ENCODE results near the gene PPP1R3G. TPM values are rescaled to one million over a fixed set of nuclear protein-coding genes. Genes with fewer than 3 reads are reported as not detected.

The PPP1R3G gene
- total and polyA plus RNA-seq, 2 of the 13 experiments (the other 11 are each of a cell fraction or from before 2014, with no cell fraction given): 1.2 to 1.3 TPM

GRCh38 chr6:5119090-5119951 lies 34.2 kb downstream of the PPP1R3G start (continued):
- no peak for TF ChIP-seq RFX5 (IDR thresholded peaks at IDR 0.05; ENCODE audit: low read depth, low read length)
- TF ChIP-seq BRD4 (CRISPR knock-in tag; IDR thresholded peaks at IDR 0.05): no peak
- TF ChIP-seq, protein P1, sequence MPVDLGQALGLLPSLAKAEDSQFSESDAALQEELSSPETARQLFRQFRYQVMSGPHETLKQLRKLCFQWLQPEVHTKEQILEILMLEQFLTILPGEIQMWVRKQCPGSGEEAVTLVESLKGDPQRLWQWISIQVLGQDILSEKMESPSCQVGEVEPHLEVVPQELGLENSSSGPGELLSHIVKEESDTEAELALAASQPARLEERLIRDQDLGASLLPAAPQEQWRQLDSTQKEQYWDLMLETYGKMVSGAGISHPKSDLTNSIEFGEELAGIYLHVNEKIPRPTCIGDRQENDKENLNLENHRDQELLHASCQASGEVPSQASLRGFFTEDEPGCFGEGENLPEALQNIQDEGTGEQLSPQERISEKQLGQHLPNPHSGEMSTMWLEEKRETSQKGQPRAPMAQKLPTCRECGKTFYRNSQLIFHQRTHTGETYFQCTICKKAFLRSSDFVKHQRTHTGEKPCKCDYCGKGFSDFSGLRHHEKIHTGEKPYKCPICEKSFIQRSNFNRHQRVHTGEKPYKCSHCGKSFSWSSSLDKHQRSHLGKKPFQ (CRISPR knock-in tag; IDR thresholded peaks at IDR 0.05; ENCODE audit: insufficient replicate concordance): no peak
- TF ChIP-seq SIX1 (CRISPR knock-in tag; IDR thresholded peaks at IDR 0.05; ENCODE audit: borderline replicate concordance): no peak
- no peak for TF ChIP-seq ZIK1 (CRISPR knock-in tag; IDR thresholded peaks at IDR 0.05; ENCODE audit: borderline replicate concordance, low read depth)
- TF ChIP-seq, protein P2, sequence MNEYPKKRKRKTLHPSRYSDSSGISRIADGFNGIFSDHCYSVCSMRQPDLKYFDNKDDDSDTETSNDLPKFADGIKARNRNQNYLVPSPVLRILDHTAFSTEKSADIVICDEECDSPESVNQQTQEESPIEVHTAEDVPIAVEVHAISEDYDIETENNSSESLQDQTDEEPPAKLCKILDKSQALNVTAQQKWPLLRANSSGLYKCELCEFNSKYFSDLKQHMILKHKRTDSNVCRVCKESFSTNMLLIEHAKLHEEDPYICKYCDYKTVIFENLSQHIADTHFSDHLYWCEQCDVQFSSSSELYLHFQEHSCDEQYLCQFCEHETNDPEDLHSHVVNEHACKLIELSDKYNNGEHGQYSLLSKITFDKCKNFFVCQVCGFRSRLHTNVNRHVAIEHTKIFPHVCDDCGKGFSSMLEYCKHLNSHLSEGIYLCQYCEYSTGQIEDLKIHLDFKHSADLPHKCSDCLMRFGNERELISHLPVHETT (CRISPR knock-in tag; conservative IDR thresholded peaks at IDR 0.05): no peak
- TF ChIP-seq FOXC1 (CRISPR knock-in tag; IDR thresholded peaks at IDR 0.05; ENCODE audit: borderline replicate concordance): peak; percentile 59; the same call in 1 of the 2 replicates
- TF ChIP-seq ZNF678 (CRISPR knock-in tag; IDR thresholded peaks at IDR 0.05): no peak
- TF ChIP-seq ZNF737 (CRISPR knock-in tag; IDR thresholded peaks at IDR 0.05; ENCODE audit: borderline replicate concordance): no peak
- no peak for TF ChIP-seq ZNF354B (CRISPR knock-in tag; IDR thresholded peaks at IDR 0.05)
- no peak for TF ChIP-seq ZNF296 (CRISPR knock-in tag; conservative IDR thresholded peaks at IDR 0.05)
- TF ChIP-seq CBX1 (IDR thresholded peaks at IDR 0.05; ENCODE audit: low read depth): no peak
- TF ChIP-seq KLF11 (CRISPR knock-in tag; IDR thresholded peaks at IDR 0.05): no peak
- TF ChIP-seq ZFP41 (CRISPR knock-in tag; IDR thresholded peaks at IDR 0.05; ENCODE audit: borderline replicate concordance): no peak
- no peak for TF ChIP-seq ZNF335 (CRISPR knock-in tag; IDR thresholded peaks at IDR 0.05)
- no peak for TF ChIP-seq KLF9 (CRISPR knock-in tag; IDR thresholded peaks at IDR 0.05; ENCODE audit: low read depth)
- no peak for TF ChIP-seq IKZF5 (CRISPR knock-in tag; IDR thresholded peaks at IDR 0.05)
- no peak for TF ChIP-seq ZNF44 (CRISPR knock-in tag; IDR thresholded peaks at IDR 0.05)
- TF ChIP-seq KLF15 (CRISPR knock-in tag; IDR thresholded peaks at IDR 0.05; ENCODE audit: borderline replicate concordance): no peak
- TF ChIP-seq POGK (CRISPR knock-in tag; conservative IDR thresholded peaks at IDR 0.05): no peak
- TF ChIP-seq RARA (CRISPR knock-in tag; IDR thresholded peaks at IDR 0.05): 0 out of 2 replicates have a peak, but pooled peaks have one; percentile 21
- TF ChIP-seq PHF8 (CRISPR knock-in tag; IDR thresholded peaks at IDR 0.05): no peak
- no peak for TF ChIP-seq CBX2 (IDR thresholded peaks at IDR 0.05; ENCODE audit: low read depth, low read length)
- TF ChIP-seq CBX2 (CRISPR knock-in tag; IDR thresholded peaks at IDR 0.05; ENCODE audit: low read depth): no peak
